ENCODE results near the gene HMCN1. TPM values are rescaled to one million over a fixed set of nuclear protein-coding genes. Genes with fewer than 3 reads are reported as not detected.

HMCN1 gene
- polyA plus RNA-seq, 1 experiment, result 20.9 TPM

DNA sequence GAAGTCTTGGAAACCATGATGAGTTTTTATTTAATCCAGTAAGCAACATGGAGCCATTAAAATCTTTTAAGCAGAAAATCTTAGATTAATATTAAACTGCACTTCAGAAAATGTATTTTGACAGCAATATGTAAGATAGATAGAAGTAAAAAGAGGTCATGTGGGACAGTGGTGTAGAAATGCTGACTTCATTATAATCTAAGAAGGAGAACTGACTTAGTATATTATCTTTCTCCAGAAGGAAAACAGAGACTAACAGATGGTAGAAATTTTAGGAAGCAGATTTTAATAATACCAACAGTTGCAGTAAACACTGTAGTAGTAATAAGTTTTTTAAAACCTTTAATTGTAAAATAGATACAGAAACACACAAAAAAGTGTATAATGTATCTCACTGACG is 367.9 kb downstream of the HMCN1 start:
- ChIA-PET POLR2A (no interaction called here), CTCF (no interaction called here)
- no peak for DNase-seq (ENCODE audit: low read depth, low spot score)
- H3K9me3 ChIP-seq (ENCODE audit: control insufficient read depth, insufficient read depth, low read length), result no peaks in the 10 kb centered on the region
- no peaks in the 10 kb centered on the region for H3K27me3 ChIP-seq (ENCODE audit: control insufficient read depth, insufficient read depth, low read length)
- H3K27ac ChIP-seq (ENCODE audit: low read depth, low read length), result no peak overlapping the region
- TF ChIP-seq, protein P1, sequence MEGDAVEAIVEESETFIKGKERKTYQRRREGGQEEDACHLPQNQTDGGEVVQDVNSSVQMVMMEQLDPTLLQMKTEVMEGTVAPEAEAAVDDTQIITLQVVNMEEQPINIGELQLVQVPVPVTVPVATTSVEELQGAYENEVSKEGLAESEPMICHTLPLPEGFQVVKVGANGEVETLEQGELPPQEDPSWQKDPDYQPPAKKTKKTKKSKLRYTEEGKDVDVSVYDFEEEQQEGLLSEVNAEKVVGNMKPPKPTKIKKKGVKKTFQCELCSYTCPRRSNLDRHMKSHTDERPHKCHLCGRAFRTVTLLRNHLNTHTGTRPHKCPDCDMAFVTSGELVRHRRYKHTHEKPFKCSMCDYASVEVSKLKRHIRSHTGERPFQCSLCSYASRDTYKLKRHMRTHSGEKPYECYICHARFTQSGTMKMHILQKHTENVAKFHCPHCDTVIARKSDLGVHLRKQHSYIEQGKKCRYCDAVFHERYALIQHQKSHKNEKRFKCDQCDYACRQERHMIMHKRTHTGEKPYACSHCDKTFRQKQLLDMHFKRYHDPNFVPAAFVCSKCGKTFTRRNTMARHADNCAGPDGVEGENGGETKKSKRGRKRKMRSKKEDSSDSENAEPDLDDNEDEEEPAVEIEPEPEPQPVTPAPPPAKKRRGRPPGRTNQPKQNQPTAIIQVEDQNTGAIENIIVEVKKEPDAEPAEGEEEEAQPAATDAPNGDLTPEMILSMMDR (IDR thresholded peaks at IDR 0.05; ENCODE audit: low read depth, low read length), result no peak
- H3K4me3 ChIP-seq (ENCODE audit: low read depth, low read length), result no peak overlapping the region

DNA sequence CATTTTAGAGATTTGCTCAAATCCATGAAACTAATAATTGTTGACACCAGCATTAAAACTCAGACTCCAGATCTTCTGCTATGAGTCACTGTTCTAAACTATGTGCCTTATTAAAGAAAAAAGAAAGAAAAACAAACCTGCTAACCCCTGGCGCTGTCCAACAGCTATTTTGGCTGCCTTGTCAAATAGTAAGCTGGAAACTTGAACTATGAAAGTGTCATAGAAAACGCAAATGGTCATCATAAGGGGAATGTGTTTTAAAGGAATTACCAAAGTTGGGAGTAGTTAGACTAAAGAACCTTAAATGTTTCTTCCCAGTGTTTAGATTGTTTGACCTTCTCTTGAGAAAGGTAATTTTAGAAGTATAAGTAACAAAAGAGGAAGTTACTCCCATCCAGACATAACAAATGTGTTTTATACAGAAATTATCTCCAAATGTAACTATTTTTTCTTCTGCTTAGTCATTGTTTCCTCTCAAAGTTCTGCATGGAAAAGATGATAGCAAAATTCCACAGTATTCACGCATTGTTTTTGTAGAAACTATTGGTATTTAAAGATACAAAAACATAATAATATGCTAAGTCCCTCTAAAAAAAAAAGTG is 368.5 kb downstream of the HMCN1 start:
- CTCF ChIA-PET, result no interaction called here
- TF ChIP-seq, protein P1 (IDR thresholded peaks at IDR 0.05; ENCODE audit: low read depth, low read length), result no peak
- H3K27me3 ChIP-seq (ENCODE audit: control insufficient read depth, insufficient read depth, low read length), result no peaks in the 10 kb centered on the region
- H3K9me3 ChIP-seq (ENCODE audit: control insufficient read depth, insufficient read depth, low read length), result no peaks in the 10 kb centered on the region
- H3K27ac ChIP-seq (ENCODE audit: low read depth, low read length), result no peak overlapping the region
- H3K4me3 ChIP-seq (ENCODE audit: low read depth, low read length), result no peak overlapping the region
- POLR2A ChIA-PET, result interaction anchor here (0.6 kb wide), 1 partner anchor 73 kb away, joined by 5 read pairs; no protein-coding TSS in a partner anchor
- DNase-seq (ENCODE audit: low read depth, low spot score), result peak; percentile 44

DNA sequence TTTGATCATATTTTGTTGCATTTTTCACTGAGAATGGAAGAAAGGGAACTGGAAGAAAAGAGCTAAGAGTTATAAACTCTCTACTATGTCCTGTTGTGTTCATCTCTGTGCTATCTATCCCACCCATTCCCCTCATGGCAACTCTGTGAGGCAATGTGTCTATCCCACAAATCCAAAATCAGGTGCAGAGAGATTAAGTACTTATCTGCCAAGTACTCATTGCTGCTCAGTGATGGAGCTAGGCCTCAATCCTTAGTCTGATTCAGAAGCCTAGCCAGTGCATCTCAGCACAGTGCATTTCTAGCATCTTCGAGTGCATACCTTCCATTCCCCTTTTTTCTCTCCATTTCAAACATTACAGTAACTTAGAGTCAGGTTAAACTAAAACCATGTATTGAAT is 370.3 kb downstream of the HMCN1 start:
- no peak overlapping the region for H3K27ac ChIP-seq (ENCODE audit: low read depth, low read length)
- H3K27me3 ChIP-seq (ENCODE audit: control insufficient read depth, insufficient read depth, low read length), result no peaks in the 10 kb centered on the region
- TF ChIP-seq, protein P1 (IDR thresholded peaks at IDR 0.05; ENCODE audit: low read depth, low read length), result no peak
- H3K4me3 ChIP-seq (ENCODE audit: low read depth, low read length), result no peak overlapping the region
- H3K9me3 ChIP-seq (ENCODE audit: control insufficient read depth, insufficient read depth, low read length), result no peaks in the 10 kb centered on the region
- ChIA-PET CTCF (interaction anchor here (1.0 kb wide), 1 partner anchor 384 kb away, joined by 3 read pairs; no protein-coding TSS in a partner anchor), POLR2A (no interaction called here)
- DNase-seq (ENCODE audit: low read depth, low spot score), result no peak

DNA sequence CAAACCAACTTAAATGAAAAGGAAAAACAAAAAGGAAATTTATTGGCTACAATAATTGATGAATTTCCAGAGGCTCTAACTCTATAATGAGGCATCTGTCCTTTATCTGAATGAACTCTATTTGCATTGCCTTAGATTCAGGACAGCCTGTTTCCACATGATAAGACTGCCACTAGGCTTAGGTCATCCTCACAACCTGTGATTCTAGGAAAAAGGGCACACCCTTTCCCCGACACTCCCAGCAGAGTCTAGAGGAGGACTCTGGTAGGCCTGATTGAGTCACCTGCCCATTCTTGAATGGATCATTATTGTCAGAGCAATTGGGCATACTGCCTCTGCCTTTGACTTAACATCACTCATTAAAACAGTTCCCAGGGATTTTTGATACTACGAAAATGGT is 378.1 kb downstream of the HMCN1 start:
- Histone ChIP-seq H3K4me3 (ENCODE audit: low read depth, low read length) (no peak overlapping the region), H3K27ac (ENCODE audit: low read depth, low read length) (no peak overlapping the region), H3K27me3 (ENCODE audit: control insufficient read depth, insufficient read depth, low read length) (no peaks in the 10 kb centered on the region), H3K9me3 (ENCODE audit: control insufficient read depth, insufficient read depth, low read length) (no peaks in the 10 kb centered on the region)
- CTCF ChIA-PET, result no interaction called here
- TF ChIP-seq, protein P1 (IDR thresholded peaks at IDR 0.05; ENCODE audit: low read depth, low read length), result no peak
- POLR2A ChIA-PET, result no interaction called here
- no peak for DNase-seq (ENCODE audit: low read depth, low spot score)

DNA sequence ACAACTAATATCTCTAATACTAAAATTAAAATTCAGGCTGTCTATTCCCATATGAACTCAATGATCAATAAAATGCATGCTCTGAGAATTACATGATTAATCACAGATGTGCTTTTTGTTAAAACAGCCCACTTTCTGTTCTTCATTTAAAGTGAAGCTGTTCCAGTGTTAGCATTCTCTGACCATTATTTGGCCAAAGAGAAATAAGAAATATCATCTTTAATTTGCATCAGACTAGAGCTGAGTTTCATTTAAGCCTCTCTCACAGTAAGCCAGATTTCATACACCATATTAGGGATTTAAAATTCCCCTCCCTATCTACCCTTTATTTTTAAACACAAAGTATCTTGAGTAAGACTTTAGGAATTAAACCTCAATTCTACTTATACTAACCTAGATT is 379.3 kb downstream of the HMCN1 start:
- ChIA-PET POLR2A (no interaction called here), CTCF (interaction anchor here (1.2 to 1.3 kb wide), 2 partner anchors 42 to 393 kb away, joined by 3 to 4 read pairs; no protein-coding TSS in a partner anchor)
- TF ChIP-seq, protein P1 (IDR thresholded peaks at IDR 0.05; ENCODE audit: low read depth, low read length), result no peak
- Histone ChIP-seq H3K27ac (ENCODE audit: low read depth, low read length) (no peak overlapping the region), H3K9me3 (ENCODE audit: control insufficient read depth, insufficient read depth, low read length) (no peaks in the 10 kb centered on the region), H3K27me3 (ENCODE audit: control insufficient read depth, insufficient read depth, low read length) (no peaks in the 10 kb centered on the region), H3K4me3 (ENCODE audit: low read depth, low read length) (no peak overlapping the region)
- no peak for DNase-seq (ENCODE audit: low read depth, low spot score)
